ENCODE results near the gene ATP8A2. TPM values are rescaled to one million over a fixed set of nuclear protein-coding genes. Genes with fewer than 3 reads are reported as not detected.
A peak's percentile ranks its signal among the peaks of the same experiment; 100 is the strongest.

ATP8A2 gene
- total RNA-seq, 1 donor from 2014 or later = 4.2 TPM

DNA sequence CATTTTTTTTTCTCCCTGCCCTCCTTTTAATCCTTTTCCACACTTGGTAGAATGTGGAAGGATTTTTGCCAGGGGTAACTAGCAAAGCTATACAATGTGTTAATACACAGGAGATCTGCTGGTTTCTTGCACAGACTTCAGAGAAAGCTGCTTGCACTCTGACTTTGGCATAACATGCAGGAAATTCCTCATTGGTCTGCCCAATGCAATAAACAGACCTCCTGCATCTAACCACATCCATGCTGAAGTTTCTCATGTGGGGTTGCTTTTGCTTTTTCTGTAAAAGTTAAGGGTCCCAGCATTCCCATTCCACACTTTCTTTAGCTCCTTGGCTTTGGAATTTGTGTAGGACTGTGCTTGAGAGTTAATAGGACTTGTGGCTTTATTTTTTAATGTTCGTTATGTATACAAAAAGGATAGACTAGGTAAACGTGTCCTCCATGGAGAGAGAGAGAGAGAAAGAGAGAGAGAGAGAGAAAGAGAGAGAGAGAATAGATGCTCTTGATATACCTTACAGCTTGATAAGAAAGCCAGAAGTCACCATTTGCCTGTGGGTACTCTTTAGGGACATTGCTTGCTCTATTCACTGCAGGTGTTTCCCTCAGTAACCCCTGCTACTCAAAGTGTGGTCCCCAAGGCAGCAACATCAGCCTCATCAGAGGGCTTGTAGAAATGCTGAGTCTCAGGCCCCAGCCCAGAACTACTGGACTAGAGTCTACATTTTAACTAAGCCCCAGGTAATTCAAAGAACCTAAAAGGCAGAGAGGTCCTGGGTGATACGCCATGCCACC, 509.6 kb downstream of the ATP8A2 start:
- no peak overlapping the region for H3K4me3 ChIP-seq
- Mint-ChIP-seq H3K9me3 (no peaks in the 10 kb centered on the region), H3K36me3 (no peaks in the 10 kb centered on the region), H3K4me1 (peaks cover 42% of the 10 kb centered on the region), H3K27me3 (ENCODE audit: insufficient read depth, low read depth) (peaks cover 4% of the 10 kb centered on the region), H3K4me3 (peak overlapping the region; percentile 48), H3K27ac (peak overlapping the region; percentile 40)
- H3K27me3 ChIP-seq = no peaks in the 10 kb centered on the region
- no peaks in the 10 kb centered on the region for H3K79me2 ChIP-seq (ENCODE audit: low read depth)
- DNase-seq (ENCODE audit: low spot score) = no peak
- no peak overlapping the region for H2AFZ ChIP-seq (replicated peaks)
- H3K27ac ChIP-seq = peak overlapping the region; percentile 82
- H3K4me2 ChIP-seq = peak overlapping the region; percentile 56
- H4K20me1 ChIP-seq (ENCODE audit: low read depth) = no peaks in the 10 kb centered on the region
- H3K9me3 ChIP-seq (ENCODE audit: low read depth) = no peaks in the 10 kb centered on the region
- TF ChIP-seq, protein P1, sequence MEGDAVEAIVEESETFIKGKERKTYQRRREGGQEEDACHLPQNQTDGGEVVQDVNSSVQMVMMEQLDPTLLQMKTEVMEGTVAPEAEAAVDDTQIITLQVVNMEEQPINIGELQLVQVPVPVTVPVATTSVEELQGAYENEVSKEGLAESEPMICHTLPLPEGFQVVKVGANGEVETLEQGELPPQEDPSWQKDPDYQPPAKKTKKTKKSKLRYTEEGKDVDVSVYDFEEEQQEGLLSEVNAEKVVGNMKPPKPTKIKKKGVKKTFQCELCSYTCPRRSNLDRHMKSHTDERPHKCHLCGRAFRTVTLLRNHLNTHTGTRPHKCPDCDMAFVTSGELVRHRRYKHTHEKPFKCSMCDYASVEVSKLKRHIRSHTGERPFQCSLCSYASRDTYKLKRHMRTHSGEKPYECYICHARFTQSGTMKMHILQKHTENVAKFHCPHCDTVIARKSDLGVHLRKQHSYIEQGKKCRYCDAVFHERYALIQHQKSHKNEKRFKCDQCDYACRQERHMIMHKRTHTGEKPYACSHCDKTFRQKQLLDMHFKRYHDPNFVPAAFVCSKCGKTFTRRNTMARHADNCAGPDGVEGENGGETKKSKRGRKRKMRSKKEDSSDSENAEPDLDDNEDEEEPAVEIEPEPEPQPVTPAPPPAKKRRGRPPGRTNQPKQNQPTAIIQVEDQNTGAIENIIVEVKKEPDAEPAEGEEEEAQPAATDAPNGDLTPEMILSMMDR (IDR thresholded peaks at IDR 0.05) = no peak
- TF ChIP-seq EZH2phosphoT487 (IDR thresholded peaks at IDR 0.05) (no peak), EZH2 (IDR thresholded peaks at IDR 0.05) (no peak)
- H3K4me1 ChIP-seq = peaks cover 71% of the 10 kb centered on the region
- H3K36me3 ChIP-seq = no peaks in the 10 kb centered on the region
- H3F3A ChIP-seq (ENCODE audit: low read depth) = peaks cover 30% of the 10 kb centered on the region
- no peak overlapping the region for H3K9ac ChIP-seq

DNA sequence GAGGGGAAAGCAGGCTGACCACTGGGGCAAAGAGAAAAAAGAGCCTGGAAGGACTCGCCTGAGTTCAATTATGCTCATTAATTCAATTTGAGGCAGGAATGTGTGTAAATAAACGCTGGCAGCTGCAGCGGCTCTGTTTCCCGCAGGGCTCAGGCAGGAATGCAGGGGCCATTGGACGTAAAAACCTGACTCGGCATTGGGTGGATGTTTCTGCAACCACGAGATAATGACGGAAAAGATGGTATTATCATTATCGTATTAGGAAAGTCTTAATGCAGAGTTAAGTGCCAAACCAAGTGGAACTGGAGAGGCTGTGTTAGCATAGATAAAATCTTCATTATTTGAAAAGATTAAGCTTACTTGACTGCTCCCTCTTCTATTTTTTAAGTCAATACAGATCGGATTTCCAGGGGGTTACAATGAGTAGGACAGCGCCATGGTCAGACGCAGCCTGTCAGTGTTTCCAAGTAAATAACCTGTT, 510.2 kb downstream of the ATP8A2 start:
- peak; percentile 91 for DNase-seq (ENCODE audit: low spot score)
- Mint-ChIP-seq H3K4me1 (peaks cover 42% of the 10 kb centered on the region), H3K36me3 (no peaks in the 10 kb centered on the region), H3K27ac (peak overlapping the region; percentile 26), H3K9me3 (no peaks in the 10 kb centered on the region), H3K27me3 (ENCODE audit: insufficient read depth, low read depth) (peaks cover 6% of the 10 kb centered on the region), H3K4me3 (peak overlapping the region; percentile 48)
- no peaks in the 10 kb centered on the region for H3K9me3 ChIP-seq (ENCODE audit: low read depth)
- TF ChIP-seq, protein P1 (IDR thresholded peaks at IDR 0.05) = peak; percentile 8
- TF ChIP-seq EZH2phosphoT487 (IDR thresholded peaks at IDR 0.05) = peak; percentile 40
- TF ChIP-seq EZH2 (IDR thresholded peaks at IDR 0.05) = no peak
- no peak overlapping the region for H2AFZ ChIP-seq (replicated peaks)
- H3K79me2 ChIP-seq (ENCODE audit: low read depth) = no peaks in the 10 kb centered on the region
- H3K36me3 ChIP-seq = no peaks in the 10 kb centered on the region
- peak overlapping the region; percentile 56 for H3K4me2 ChIP-seq
- H3K27me3 ChIP-seq = no peaks in the 10 kb centered on the region
- H3K9ac ChIP-seq = no peak overlapping the region
- peaks cover 64% of the 10 kb centered on the region for H3K4me1 ChIP-seq
- peak overlapping the region; percentile 1 for H3K4me3 ChIP-seq
- H3K27ac ChIP-seq = peak overlapping the region; percentile 82
- H4K20me1 ChIP-seq (ENCODE audit: low read depth) = no peaks in the 10 kb centered on the region
- H3F3A ChIP-seq (ENCODE audit: low read depth) = peaks cover 26% of the 10 kb centered on the region

DNA sequence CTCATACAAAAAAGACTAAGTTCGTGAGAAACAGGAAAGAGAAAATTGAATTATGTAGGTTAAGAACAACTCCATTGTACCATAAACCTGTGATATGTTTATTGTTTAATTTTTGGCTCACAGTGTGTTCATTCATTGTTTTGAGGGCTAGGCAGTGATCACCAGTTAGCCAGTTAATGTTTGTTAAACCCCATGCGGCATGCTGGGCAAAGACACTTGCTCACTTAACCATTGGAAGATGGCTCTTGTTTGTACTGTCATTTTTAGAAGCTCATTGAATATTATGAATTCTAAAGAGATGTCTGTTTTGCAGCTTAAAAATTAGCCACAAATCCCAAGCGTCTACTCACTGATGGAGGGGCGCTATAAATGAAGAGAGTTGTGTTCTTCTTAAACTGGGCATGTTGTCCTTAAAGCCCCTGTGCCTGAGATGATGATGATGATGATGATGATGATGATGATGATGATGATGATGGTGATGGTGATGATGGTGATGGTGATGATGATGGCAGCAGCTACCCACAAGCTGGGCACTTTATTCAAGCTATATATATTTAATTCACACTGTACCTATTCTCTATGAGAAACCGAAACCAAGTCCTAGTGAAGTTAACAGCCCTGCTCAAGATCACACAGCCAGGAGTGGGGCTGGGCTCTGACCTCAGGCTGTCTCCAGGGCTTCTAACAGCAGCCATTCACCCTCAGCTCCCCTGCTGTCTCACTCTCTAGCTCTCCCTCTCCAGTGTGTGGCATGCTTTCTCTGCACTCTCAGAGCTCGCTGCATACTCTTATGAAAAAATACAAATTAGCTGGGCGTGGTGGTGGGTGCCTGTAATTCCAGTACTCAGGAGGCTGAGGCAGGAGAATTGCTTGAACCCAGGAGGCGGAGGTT, 510.9 kb downstream of the ATP8A2 start:
- peak overlapping the region; percentile 54 for H3K4me3 Mint-ChIP-seq
- Histone ChIP-seq H3K9me3 (ENCODE audit: low read depth) (no peaks in the 10 kb centered on the region), H3K9ac (no peak overlapping the region), H3F3A (ENCODE audit: low read depth) (peaks cover 26% of the 10 kb centered on the region), H3K36me3 (no peaks in the 10 kb centered on the region), H4K20me1 (ENCODE audit: low read depth) (no peaks in the 10 kb centered on the region), H3K79me2 (ENCODE audit: low read depth) (no peaks in the 10 kb centered on the region), H3K27ac (peak overlapping the region; percentile 82), H3K27me3 (no peaks in the 10 kb centered on the region), H2AFZ (replicated peaks) (no peak overlapping the region), H3K4me1 (peaks cover 57% of the 10 kb centered on the region), H3K4me3 (peak overlapping the region; percentile 1), H3K4me2 (peak overlapping the region; percentile 56)
- TF ChIP-seq EZH2phosphoT487 (IDR thresholded peaks at IDR 0.05) (no peak), EZH2 (IDR thresholded peaks at IDR 0.05) (no peak)
- TF ChIP-seq, protein P1 (IDR thresholded peaks at IDR 0.05) = no peak
- H3K27me3 Mint-ChIP-seq (ENCODE audit: insufficient read depth, low read depth) = peaks cover 8% of the 10 kb centered on the region
- H3K36me3 Mint-ChIP-seq = no peaks in the 10 kb centered on the region
- no peaks in the 10 kb centered on the region for H3K9me3 Mint-ChIP-seq
- H3K27ac Mint-ChIP-seq = peak overlapping the region; percentile 66
- peak; percentile 39 for DNase-seq (ENCODE audit: low spot score)
- peaks cover 42% of the 10 kb centered on the region for H3K4me1 Mint-ChIP-seq

All from neural progenitor cell (in vitro differentiated cells).